Fibroblast of skin of right quadriceps (primary cell): ENCODE results near the gene COX8C.

Experiments used
- DNase-seq: peaks from one replicate; pipeline ENCODE4 v3.0.0-alpha.2; 2013

The COX8C gene

GRCh38 chr14:93346926-93347721 lies at the start of gene COX8C:
Gene COX8C (plus strand): TSS chr14:93347182. CDS start chr14:93347269, 87 bp downstream.
- no peak for DNase-seq

- DNase-seq, result no peak
Observed at GRCh38 chr14:93299416-93299815, 47.6 kb upstream of the COX8C start.

GRCh38 chr14:93299866-93300265 lies 47.1 kb upstream of the COX8C start:
- DNase-seq, result peak; percentile 14

- peak; percentile 24 for DNase-seq
Observed at GRCh38 chr14:93301821-93302447, 45.0 kb upstream of the COX8C start.

GRCh38 chr14:93302688-93303581 lies 44.0 kb upstream of the COX8C start:
- DNase-seq, result no peak

GRCh38 chr14:93303659-93304058 lies 43.3 kb upstream of the COX8C start:
- no peak for DNase-seq

GRCh38 chr14:93304771-93305170 lies 42.2 kb upstream of the COX8C start:
- peak; percentile 22 for DNase-seq

- DNase-seq, result no peak
Observed at GRCh38 chr14:93305725-93306418, 41.1 kb upstream of the COX8C start.

GRCh38 chr14:93306812-93307211 lies 40.2 kb upstream of the COX8C start:
- DNase-seq, result no peak

GRCh38 chr14:93308686-93309345 lies 38.2 kb upstream of the COX8C start:
- DNase-seq, result no peak

- DNase-seq, result no peak
Observed at GRCh38 chr14:93309427-93309966, 37.5 kb upstream of the COX8C start.

GRCh38 chr14:93311082-93311481 lies 35.9 kb upstream of the COX8C start:
- DNase-seq, result no peak

GRCh38 chr14:93315575-93315974 lies 31.4 kb upstream of the COX8C start:
- DNase-seq, result no peak

- no peak for DNase-seq
Observed at GRCh38 chr14:93316716-93317115, 30.3 kb upstream of the COX8C start.

- DNase-seq, result no peak
Observed at GRCh38 chr14:93317210-93317874, 29.6 kb upstream of the COX8C start.

- peak; percentile 25 for DNase-seq
Observed at GRCh38 chr14:93317875-93318807, 28.8 kb upstream of the COX8C start.

GRCh38 chr14:93318927-93319326 lies 28.1 kb upstream of the COX8C start:
- DNase-seq, result no peak

GRCh38 chr14:93319494-93319893 lies 27.5 kb upstream of the COX8C start:
- DNase-seq, result no peak

- DNase-seq, result no peak
Observed at GRCh38 chr14:93319958-93320357, 27.0 kb upstream of the COX8C start.

- no peak for DNase-seq
Observed at GRCh38 chr14:93320489-93320888, 26.5 kb upstream of the COX8C start.
